Panc1 (cell line): ENCODE results near the gene GABRA4. TPM values are rescaled to one million over a fixed set of nuclear protein-coding genes. Genes with fewer than 3 reads are reported as not detected.

Experiments
- ATAC-seq: fragments of 200-7000 bp; cut with Tn5 transposase; 2 replicates; pipeline ENCODE4 v1.9.1; 2020; ENCODE audit warnings: mild to moderate bottlenecking, moderate library complexity
- BruUV-seq: library from RNA; stranded (reverse); fragments of 400-500 nt; replicated peaks from 2 replicates; lab custom pipeline; 2021; lab: Mats Ljungman, UMichigan
- CTCF ChIA-PET: fragments of 300-600 bp; sonication (Branson Sonifier 250); formaldehyde crosslinking; loops from one replicate; lab custom pipeline; 2022; ENCODE audit warnings: antibody characterized with exemption; lab: Charles Lee
- POLR2A ChIA-PET: fragments of 300-600 bp; sonication (Branson Sonifier 250); formaldehyde crosslinking; loops from one replicate; lab custom pipeline; 2022; ENCODE audit warnings: antibody characterized with exemption; lab: Charles Lee
- DNase-seq: peaks from one replicate; pipeline ENCODE4 v3.0.0-alpha.2; 2010; ENCODE audit warnings: low read depth, low spot score
- H3K27ac ChIP-seq: 2 replicates; pipeline ENCODE4 v1.5.1; 2011; ENCODE audit warnings: mild to moderate bottlenecking, low read length, inconsistent platforms
- H3K27me3 ChIP-seq: fragments of 200-500 bp; sonication (Bioruptor generic); 2 replicates; pipeline ENCODE4 v1.6.0; 2014; ENCODE audit warnings: low read length, inconsistent platforms; ENCODE audit not compliant: control insufficient read depth, insufficient read depth
- H3K36me3 ChIP-seq: fragments of 200-500 bp; sonication (Bioruptor generic); 2 replicates; pipeline ENCODE4 v1.5.1; 2014; ENCODE audit warnings: inconsistent platforms, mild to moderate bottlenecking, low read length, moderate library complexity; ENCODE audit not compliant: control insufficient read depth, insufficient read depth
- H3K4me1 ChIP-seq: 2 replicates; pipeline ENCODE4 v1.5.1; 2011; ENCODE audit warnings: inconsistent platforms, mild to moderate bottlenecking, low read length, moderate library complexity; ENCODE audit not compliant: control insufficient read depth, insufficient read depth
- H3K4me3 ChIP-seq, 2 experiments: 2 replicates each; pipeline ENCODE4 v1.5.1; 2011 to 2012; ENCODE audit warnings: low read depth in 2 of 2, low read length in 2 of 2, mild to moderate bottlenecking in 2 of 2, inconsistent platforms in 1 of 2, moderate library complexity in 1 of 2
- H3K9me3 ChIP-seq: fragments of 200-500 bp; sonication (Bioruptor generic); 2 replicates; pipeline ENCODE4 v1.5.1; 2014; ENCODE audit warnings: low read depth, mild to moderate bottlenecking, inconsistent platforms, low read length, moderate library complexity; ENCODE audit not compliant: control insufficient read depth, insufficient read depth
- CTCF ChIP-seq: fragments of 450-650 bp; IDR thresholded peaks from 2 replicates; pipeline ENCODE4 v1.5.1; 2017; ENCODE audit warnings: mild to moderate bottlenecking
- POLR2AphosphoS5 ChIP-seq: IDR thresholded peaks from 2 replicates; pipeline ENCODE4 v1.6.1; 2012; ENCODE audit warnings: mild to moderate bottlenecking, low read depth, low read length, moderate library complexity
- REST ChIP-seq, 2 experiments: IDR thresholded peaks; 2 replicates each; pipeline ENCODE4 v1.6.1; 2011 to 2012; ENCODE audit warnings: low read depth in 2 of 2, control low read depth in 1 of 2, low read length in 1 of 2, mild to moderate bottlenecking in 1 of 2, moderate library complexity in 1 of 2; ENCODE audit not compliant: insufficient read depth in 1 of 2
- SIN3A ChIP-seq: IDR thresholded peaks from 2 replicates; pipeline ENCODE4 v1.6.1; 2012; ENCODE audit warnings: low read depth, mild to moderate bottlenecking, low read length, moderate library complexity, borderline replicate concordance; ENCODE audit not compliant: insufficient read depth
- TCF7L2 ChIP-seq: IDR thresholded peaks from 2 replicates; pipeline ENCODE4 v1.6.1; 2011; ENCODE audit warnings: mild to moderate bottlenecking, low read depth, low read length, inconsistent platforms
- in situ Hi-C: cut with HindIII; loops from 2 replicates; pipeline ENCODE4 v1.10.0; 2016; ENCODE audit warnings: low sequenced_read_pairs, low pct_unique_long_range_greater_than_20kb
- intact Hi-C: fragments of 100-400 bp; cut with micrococcal nuclease; formaldehyde crosslinking; loops from one replicate; pipeline ENCODE4 v1.10.0; 2022; ENCODE audit not compliant: unreplicated experiment
- total RNA-seq: library from RNA; stranded (reverse); gene quantifications from one replicate; pipeline ENCODE4 v1.2.1, GENCODE V29; 2021; ENCODE audit not compliant: unreplicated experiment

The GABRA4 gene
- total RNA-seq, 1 experiment from 2014 or later = not detected

- H3K9me3 ChIP-seq = no peaks in the 10 kb centered on the region
- H3K27ac ChIP-seq = no peak overlapping the region
- BruUV-seq = no TSS peak
- POLR2A ChIA-PET = no interaction called here
- H3K4me1 ChIP-seq = no peaks in the 10 kb centered on the region
- CTCF ChIA-PET = no interaction called here
- H3K27me3 ChIP-seq = no peaks in the 10 kb centered on the region
- ATAC-seq (no peak), DNase-seq (peak; percentile 30)
- H3K4me3 ChIP-seq = no peak overlapping the region
- no peaks in the 10 kb centered on the region for H3K36me3 ChIP-seq
- in situ Hi-C loops (no loop called here), intact Hi-C loops (no loop called here)
- no peak for TF ChIP-seq TCF7L2
- TF ChIP-seq POLR2AphosphoS5 = no peak
These were observed 24.1 kb upstream of the GABRA4 start for GRCh38 chr4:47017494-47017893.

GRCh38 chr4:47017081-47017480, 23.7 kb upstream of the GABRA4 start:
- no peaks in the 10 kb centered on the region for H3K4me1 ChIP-seq
- no peak overlapping the region for H3K4me3 ChIP-seq
- ChIA-PET POLR2A (no interaction called here), CTCF (no interaction called here)
- H3K36me3 ChIP-seq = no peaks in the 10 kb centered on the region
- H3K9me3 ChIP-seq = no peaks in the 10 kb centered on the region
- TF ChIP-seq REST (IDR thresholded peaks at IDR 0.05; ENCODE audit: insufficient read depth in 1 of 2, low read depth in 2 of 2, low read length in 1 of 2) (no peak), TCF7L2 (no peak), CTCF (no peak), POLR2AphosphoS5 (no peak), SIN3A (no peak)
- H3K27ac ChIP-seq = no peak overlapping the region
- in situ Hi-C loops (no loop called here), intact Hi-C loops (no loop called here)
- DNase-seq = peak; percentile 27
- ATAC-seq = no peak
- no peaks in the 10 kb centered on the region for H3K27me3 ChIP-seq
- BruUV-seq = no TSS peak

GRCh38 chr4:47013373-47013772, 20.0 kb upstream of the GABRA4 start:
- Histone ChIP-seq H3K36me3 (no peaks in the 10 kb centered on the region), H3K27ac (no peak overlapping the region), H3K4me3 (no peak overlapping the region), H3K9me3 (no peaks in the 10 kb centered on the region), H3K27me3 (no peaks in the 10 kb centered on the region), H3K4me1 (no peaks in the 10 kb centered on the region)
- DNase-seq (no peak), ATAC-seq (no peak)
- intact Hi-C loops (no loop called here), in situ Hi-C loops (no loop called here)
- no TSS peak for BruUV-seq
- CTCF ChIA-PET = no interaction called here
- POLR2A ChIA-PET = no interaction called here
- TF ChIP-seq REST (IDR thresholded peaks at IDR 0.05; ENCODE audit: insufficient read depth in 1 of 2, low read depth in 2 of 2, low read length in 1 of 2) (no peak), POLR2AphosphoS5 (no peak), CTCF (no peak)
